ENCODE results near the gene GALE. TPM values are rescaled to one million over a fixed set of nuclear protein-coding genes. Genes with fewer than 3 reads are reported as not detected.
"Not testable (repeated sequence)": the region's sequence is repeated elsewhere in the genome, so short reads cannot be mapped to it uniquely, and the experiment has no call there.

The GALE gene
- total RNA-seq, 1 donor from 2014 or later, result 20.7 TPM

DNA sequence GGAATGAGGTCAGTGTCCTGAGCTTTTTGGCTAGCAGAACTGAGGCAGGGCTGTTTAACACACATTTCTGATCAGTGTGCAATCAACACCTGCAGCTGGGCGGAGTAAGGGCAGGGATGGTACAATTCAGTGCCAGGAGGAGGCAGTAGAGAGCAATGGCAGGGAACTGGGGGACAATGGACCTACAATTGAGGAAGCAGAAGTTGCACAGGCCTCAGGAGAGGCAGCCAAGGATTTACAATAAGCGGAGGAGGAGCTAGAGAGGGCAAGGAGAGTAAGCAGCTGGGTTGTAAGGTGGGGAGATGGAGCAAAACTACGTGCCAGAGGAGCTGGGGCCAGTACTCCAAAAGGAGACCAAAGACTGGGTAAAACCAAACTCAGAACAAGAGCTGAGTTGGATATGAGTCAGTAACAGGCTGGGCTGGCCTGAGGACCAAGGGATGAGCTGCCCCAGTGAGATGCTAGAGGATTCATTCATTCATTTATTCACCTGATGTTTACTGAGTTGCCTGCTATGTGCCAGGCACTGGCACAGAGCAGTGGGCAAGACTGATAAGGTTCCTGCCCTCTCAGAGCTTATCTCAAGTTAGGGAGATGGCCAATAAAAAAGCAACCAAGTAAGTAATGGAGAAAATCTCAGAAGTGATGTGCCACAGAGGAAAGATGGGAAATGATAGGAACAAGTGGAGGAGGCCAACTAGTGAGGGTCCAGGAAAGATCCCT, 10.4 kb upstream of the GALE start:
- intact Hi-C loops (cut with micrococcal nuclease), result loop anchor here (2.0 kb wide), 1 partner anchor 14 kb away; the partner anchor contains the start of gene HMGCL

DNA sequence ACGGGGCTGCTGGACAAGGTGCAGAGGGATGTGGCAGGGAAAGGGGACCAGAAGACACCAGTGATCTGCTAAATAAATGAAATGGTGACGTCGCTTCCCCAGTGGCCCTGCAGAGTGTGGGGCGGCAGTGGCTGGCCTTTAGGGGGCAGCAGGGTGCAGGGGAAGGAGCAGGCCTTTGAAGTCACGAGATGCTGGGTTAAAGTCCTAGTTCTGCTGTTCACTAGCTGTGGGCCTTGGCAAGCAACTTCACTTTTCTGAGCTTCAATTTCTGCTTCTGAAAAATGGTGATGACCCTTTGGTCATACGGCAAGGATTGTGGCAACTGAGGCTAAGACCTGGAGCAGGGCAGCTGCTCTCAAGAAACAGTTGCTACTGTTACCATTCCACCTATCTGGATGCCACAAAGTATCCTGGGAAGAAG, 9.2 kb upstream of the GALE start:
- intact Hi-C loops (cut with micrococcal nuclease), result loop anchor here (1.0 to 10.0 kb wide), 7 partner anchors 9 to 935 kb away; partner anchors contain the start of genes CLIC4, FUCA1, GALE and HMGCL

DNA sequence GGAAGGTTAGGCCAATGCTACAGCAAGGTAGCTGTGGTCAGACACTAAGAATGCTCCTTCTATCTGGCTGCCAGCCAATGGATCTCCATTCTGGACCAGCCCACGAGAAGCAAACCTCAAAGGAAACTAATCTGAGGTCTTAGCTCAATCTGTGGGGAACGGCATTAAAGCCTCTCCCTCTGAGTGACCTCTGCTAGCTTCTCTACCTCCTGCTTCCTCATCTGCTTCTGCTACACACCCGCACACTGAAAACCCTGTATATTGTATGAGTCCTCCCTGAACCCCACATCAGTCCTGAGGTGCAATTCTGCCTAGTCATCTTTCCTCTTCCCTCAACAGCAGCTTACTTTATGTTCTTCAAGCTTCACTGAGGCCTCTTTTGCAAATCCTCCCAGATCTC, 6.9 kb upstream of the GALE start:
- intact Hi-C loops (cut with micrococcal nuclease), result loop anchor here (10.0 kb wide), 2 partner anchors 607 to 937 kb away; partner anchors contain the start of genes CLIC4, NIPAL3 and STPG1

DNA sequence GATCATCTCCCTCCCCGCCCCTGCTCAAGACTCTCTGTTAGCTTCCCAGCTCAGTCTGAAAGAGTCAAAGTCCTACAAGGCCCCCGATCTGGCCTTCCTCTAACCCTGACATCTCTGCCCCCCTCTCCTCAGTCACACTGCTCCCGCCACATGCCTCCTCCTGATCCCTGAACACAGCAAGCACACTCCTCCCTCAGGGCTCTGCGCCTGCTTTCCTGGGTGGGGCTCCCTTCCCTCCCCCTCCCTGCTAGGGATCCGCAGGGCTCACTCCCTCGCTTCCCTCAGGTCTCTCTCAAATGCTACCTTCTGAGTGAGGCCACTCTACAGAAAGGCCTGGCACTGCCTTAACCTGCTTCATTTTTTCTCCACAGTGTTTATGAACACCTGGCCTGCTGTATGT, 5.7 kb upstream of the GALE start:
- intact Hi-C loops (cut with micrococcal nuclease), result loop anchor here (10.0 kb wide), 2 partner anchors 609 to 939 kb away; partner anchors contain the start of genes CLIC4, NIPAL3 and STPG1

DNA sequence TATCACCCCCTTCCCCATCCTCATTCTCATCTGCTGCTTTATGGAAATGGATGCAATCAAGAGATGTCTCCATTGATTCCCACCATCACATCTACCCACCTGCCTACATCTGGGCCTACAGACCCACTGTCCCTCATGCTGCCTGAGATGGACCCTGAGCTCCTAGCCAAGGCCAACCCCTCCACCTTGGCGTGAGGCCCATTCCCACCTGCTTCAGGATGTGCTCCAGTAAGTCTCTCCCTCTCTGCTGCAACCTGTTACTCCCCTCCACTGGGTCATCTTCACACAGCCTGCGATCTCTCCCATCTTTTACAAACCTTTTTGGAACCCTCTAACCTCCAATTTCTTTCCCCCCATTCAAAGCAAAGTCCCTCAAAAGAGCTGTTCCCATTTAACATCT, 4.5 kb upstream of the GALE start:
- intact Hi-C loops (cut with micrococcal nuclease), result loop anchor here (10.0 kb wide), 2 partner anchors 610 to 940 kb away; partner anchors contain the start of genes CLIC4, NIPAL3 and STPG1

DNA sequence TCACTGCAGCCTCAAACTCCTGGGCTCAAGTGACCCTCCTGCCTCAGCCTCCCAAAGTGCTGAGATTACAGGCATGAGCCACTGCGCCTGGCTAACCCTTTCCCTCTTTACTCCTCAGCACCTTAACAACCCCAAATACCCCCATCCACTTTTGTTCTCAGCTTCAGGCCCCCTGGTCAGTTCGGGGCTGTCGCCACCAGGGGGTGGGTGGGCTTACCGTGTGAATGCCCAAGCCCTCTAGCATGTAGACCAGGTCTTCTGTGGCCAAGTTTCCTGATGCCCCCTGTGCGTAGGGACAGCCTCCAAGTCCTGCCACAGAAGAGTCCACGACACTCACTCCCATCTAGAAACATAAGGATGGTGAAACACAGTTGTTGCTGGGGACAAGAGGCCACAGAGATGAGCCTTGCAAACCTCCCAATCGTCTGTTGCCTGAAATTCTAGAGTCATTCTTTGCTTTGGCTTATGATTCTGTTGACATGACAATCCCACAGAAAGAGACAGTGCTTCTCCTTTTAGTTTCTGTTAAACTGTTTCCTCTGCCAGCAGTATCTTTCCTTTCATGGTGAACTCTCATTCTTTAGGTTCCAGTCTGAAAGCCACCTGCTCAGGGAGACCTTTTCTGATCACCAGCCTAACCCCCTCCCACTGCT, 3.8 kb upstream of the GALE start:
- intact Hi-C loops (cut with micrococcal nuclease), result loop anchor here (10.0 kb wide), 2 partner anchors 610 to 940 kb away; partner anchors contain the start of genes CLIC4, NIPAL3 and STPG1

DNA sequence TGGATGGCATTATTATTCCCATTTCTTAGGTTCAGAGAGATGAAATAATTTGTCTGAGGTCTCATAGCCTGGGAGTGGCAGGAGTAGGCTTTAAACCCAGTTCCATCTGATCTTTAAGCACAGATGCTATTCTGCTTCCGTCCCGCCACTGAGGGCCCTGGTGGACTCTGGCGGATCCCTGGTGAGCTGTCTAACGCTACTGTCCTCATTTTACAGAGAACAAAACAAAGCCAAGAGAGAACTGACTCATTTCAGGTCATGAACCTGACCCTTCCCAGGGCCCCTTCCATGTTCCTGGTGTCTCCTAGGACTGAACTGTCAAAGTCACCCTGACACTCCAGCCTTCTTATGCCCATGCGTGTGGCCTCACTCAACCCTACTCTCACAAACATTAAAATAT, 3.1 kb upstream of the GALE start:
- intact Hi-C loops (cut with micrococcal nuclease), result loop anchor here (10.0 kb wide), 2 partner anchors 611 to 941 kb away; partner anchors contain the start of genes CLIC4, NIPAL3 and STPG1

DNA sequence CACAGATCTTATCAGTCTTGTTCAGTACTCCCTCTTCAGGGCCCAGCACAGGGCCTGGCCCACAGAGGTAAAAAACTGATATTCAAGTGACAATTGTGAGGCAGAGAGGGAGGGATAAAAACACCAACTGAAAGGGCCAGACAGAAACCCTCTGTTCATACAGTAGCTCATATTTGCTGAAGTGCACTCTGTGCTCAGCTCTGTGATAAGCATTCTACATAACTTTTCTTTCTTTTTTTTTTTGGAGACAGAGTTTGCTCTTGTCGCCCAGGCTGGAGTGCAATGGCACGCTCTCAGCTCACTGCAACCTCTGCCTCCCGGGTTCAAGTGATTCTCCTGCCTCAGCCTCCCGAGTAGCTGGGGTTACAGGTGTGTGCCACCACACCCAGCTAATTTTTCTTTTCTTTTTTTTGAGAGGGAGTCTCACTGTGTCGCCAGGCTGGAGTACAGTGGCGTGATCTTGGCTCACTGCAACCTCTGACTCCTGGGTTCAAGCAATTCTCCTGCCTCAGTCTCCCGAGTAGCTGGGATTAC, 2.3 kb upstream of the GALE start:
- intact Hi-C loops (cut with micrococcal nuclease), result loop anchor here (10.0 kb wide), 2 partner anchors 612 to 942 kb away; partner anchors contain the start of genes CLIC4, NIPAL3 and STPG1

DNA sequence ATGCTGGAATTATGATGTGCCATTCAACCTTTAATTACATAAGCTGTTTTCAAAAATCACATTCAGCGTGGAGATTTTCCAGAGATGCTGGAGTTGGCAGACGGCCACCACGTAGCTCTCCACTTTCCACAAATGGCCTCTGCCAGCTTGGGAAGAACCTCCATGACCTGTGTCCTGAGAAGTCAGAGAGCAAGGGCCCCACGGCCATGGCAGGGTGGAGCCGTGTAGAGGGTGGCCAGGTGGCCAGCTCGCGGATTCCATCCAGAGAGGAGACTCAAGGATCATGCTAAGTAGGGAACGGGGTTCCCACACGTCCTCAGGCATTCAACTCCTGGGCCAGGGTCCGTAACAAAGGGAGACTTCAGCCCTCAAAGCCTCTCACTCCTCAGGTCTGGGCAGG, 1.3 kb upstream of the GALE start:
- intact Hi-C loops (cut with micrococcal nuclease), result loop anchor here (2.0 to 10.0 kb wide), 7 partner anchors 37 to 943 kb away; partner anchors contain the start of genes CLIC4, ELOA, FUCA1 and NIPAL3

DNA sequence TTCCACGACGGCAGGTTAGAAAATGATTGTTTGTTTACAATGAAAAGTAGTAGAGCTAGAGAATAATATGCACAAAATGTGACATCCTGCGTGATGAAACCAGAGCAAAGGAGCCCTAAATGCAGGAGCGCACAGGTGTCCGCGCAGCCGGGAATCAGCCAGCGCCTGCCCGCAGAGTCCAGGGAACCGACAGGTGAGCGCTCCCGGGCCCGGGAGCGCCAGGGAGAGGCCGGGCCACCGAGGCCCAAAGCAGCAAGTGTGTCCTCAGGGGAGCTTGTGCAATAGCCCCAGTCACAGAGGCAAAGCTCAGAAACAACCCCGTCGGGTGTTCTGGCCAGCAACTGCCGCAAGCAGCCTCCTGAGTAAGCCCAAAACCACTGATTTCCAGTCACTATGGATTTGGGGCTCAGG, 789 bp upstream of the GALE start:
- intact Hi-C loops (cut with micrococcal nuclease), result loop anchor here (2.0 to 10.0 kb wide), 7 partner anchors 37 to 943 kb away; partner anchors contain the start of genes CLIC4, ELOA, FUCA1 and NIPAL3

DNA sequence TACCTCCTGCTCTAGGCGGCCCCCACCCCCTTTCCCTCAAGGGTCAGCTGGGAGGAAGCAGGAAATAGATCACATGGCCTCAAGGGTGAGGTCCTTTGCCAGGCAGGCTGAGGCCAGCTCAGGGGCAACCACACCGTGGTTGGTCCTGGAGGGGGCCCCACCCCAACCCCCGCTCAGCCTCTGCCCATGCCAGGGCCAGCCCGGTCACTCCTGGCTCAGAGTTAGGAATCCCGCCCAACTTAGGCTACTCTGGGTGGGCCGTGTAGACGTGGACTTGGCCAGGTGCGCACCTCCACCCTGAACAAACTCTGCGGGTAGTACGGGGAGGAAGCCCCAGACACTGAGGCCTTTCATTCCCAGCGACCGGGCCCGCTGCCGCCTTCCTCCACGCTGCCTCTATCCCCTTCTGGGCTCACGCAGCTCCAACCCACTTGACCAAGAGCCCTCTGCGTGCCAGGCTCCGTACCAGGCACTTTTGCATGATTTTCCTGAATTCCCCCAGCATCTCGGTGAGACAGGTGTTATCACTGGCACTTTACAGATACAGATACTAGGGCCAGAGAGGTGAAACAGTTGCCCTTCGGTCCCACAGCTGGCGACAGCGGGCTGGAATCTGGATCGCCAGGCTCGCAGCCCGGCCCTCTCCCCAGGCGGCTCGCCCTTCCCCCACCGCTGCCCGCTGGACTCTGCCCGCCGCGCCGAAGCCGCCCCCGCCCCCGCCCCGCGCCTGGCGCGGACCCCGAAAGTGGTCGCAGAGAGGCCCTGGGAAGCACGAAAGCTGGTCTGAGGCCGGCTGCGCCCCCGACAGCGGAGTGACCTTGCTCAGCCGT, 769 bp downstream of the GALE start:
- intact Hi-C loops (cut with micrococcal nuclease), result loop anchor here (1.0 to 10.0 kb wide), 12 partner anchors 8 to 945 kb away; partner anchors contain the start of genes CLIC4, ELOA, FUCA1 and HMGCL

DNA sequence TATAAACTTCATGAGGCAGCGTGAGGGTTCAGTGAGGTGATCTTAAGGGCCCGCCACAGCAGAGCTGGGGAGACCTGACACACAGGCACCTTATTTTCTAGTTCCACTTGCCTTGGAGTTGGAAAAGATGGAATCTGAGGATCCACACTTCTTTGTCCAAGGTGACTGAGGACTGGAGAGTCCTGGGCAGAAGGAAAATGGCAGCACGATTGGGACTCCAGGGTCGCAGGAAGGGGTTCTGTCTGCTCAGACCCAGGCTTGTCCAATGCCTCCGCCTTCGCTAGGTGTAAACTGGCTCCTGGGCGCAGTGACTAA, 1.3 kb downstream of the GALE start:
- intact Hi-C loops (cut with micrococcal nuclease), result no loop called here

DNA sequence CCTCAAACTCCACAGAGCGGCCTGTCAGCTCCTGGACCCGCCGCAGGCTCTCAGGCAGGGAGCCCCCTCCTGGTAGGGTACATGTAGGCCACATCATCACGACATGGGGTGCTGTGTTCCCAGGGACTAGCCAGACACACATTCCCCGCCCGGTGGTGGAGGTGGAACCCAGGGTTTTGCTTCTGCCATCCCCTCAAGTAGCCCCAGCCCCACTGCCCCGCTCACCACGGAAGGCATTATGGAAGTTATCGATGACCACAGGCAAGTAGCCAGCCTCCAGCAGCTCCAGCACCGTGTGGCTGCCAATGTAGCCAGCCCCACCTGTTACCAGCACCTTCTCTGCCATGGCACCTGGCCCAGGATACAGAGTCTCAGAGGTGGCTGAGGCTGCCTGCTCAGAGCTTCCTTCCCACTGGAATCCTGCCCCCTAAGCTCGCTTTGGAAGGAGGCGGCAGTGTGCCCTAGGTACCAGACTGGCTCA, 1.9 kb downstream of the GALE start:
- intact Hi-C loops (cut with micrococcal nuclease), result no loop called here

DNA sequence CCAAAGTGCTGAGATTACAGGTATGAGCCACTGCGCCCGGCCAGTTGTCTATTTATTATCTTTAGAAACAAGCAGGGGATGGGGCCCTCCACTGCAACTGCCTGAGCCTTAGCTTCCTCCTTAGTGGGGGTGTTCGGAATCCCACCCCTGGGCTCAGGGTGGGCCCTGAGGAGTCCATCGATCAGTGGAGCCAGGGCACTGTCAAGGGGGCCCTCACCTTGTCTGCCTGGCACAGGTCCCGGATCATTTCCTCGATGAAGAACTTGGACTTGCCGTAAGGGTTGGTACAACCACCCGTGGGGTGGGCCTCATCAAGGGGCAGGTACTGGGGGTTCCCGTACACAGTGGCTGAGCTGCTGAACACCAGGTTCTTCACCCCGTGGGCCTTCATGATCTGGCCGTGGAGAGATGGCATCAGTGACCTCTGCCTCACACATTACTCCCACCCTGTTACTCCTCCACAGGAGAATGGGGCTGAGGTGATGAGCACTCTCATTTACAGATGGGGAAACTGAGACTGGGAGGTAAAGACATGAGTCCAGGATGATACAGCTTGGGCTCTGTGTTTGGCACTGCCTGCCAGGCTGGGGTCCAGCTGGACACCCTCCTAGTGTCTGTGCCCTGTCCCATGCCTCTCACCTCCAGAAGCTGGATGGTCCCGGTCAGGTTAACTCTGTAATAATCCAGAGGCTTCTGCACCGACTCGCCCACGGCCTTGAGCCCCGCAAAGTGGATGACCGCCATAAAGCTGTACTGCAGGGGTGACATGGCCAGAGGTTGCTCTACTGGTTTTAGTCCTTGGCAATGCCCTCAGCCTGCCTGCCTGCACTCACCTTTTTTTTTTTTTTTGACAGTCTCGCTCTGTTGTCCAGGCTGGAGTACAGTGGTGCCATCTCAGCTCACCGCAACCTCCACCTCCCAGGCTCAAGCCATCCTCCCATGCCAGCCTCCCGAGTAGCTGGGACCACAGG, 2.8 kb downstream of the GALE start:
- intact Hi-C loops (cut with micrococcal nuclease), result no loop called here

DNA sequence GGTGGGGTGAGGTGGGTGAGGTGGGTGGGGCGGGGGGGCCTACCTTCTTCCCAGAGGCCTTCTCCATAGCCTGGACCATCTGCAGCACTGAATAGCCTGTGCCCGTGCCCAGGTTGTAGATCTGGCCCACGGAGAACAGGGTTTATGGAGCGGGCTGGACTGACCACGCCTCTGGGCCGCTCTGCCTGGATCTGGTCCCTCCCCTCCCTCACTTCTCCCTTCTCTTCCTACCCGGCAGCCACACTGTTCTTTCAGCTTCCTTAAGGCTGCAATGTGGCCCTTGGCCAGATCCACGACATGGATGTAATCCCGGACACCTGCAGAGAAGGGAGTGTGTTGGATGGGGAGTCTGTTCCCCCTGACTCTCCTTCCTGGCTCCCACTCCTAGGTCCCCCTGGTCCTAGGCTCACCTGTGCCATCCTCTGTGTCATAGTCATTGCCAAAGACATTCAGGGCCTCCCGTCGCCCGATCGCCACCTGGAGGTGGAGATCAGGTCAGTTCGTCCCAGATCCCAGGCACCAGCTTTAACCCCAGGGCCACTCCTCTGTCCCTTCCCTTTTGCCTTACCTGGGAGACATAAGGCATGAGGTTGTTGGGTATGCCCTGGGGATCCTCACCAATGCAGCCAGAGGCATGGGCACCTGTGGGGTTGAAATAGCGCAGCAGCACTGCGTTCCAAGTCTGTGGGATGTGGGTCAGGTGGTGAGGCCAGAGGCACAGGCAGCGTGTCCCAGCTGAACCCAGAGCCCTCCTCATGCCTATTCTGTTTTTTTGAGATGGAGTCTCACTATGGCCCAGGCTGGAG, 3.9 kb downstream of the GALE start:
- intact Hi-C loops (cut with micrococcal nuclease), result no loop called here

DNA sequence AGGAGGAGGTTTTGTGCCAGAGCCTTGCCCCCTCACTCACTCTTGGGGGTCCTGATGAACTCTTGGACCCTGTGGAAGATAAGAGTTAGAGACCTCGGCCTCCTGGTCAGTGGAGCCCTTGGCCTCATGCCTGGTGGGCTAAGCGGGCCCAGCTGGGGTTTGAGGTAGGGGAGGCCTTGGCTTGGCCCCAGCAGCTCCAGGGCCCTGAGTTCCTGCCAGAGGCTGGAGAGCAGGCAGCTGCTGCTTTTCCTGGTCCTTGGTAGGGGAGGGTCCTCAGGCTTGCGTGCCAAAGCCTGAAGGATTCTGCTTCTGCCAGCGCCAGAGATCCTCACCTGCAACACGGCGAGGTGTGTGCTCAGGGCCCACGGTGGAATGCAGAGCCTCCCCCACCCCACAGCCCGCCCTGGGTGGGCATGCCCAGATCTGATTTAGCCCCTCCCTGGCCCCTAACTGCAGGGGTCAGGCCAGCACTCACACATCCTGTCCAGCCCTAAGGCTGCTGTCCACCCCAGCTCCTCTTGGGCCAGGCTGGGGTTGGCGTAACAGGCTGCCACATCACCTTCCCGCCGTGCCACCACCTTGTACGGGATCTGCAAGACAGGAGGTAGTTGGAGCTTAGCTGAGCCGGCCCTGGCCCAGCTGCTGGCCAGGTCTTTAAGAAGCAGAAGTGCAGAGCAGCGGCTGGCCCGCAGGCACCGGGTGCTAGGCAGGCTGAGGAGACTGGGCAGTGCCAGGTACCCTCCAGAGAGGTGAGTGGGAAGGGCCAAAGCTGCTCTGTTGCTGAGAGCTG, 4.7 kb downstream of the GALE start:
- intact Hi-C loops (cut with micrococcal nuclease), result no loop called here

DNA sequence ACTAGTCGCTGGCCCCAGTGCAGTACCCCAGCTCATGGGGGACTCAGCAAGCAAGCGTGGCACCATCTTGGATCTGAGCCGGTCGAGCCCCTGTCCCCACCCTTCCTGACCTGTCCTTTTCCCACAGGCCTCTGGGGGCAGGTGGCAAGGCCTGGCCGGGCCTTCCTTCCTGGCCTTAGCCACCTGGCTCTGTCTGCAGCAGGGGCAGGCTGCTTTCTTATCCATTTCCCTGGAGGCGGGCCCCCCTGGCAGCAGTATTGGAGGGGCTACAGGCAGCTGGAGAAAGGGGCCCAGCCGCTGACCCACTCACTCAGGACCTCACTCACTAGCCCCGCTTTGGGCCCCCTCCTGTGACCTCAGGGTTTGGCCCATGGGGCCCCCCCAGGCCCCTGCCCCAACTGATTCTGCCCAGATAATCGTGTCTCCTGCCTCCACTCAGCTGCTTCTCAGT, 5.8 kb downstream of the GALE start:
- intact Hi-C loops (cut with micrococcal nuclease), result not testable (repeated sequence)
